KMS-11 (cell line): ENCODE data around the gene NME7.
"Not testable (repeated sequence)": the region's sequence is repeated elsewhere in the genome, so short reads cannot be mapped to it uniquely, and the experiment has no call there.

ENCODE experiments used
- H2AFZ ChIP-seq: fragments of 200-600 bp; sonication (generic); 2 replicates; pipeline ENCODE4 v1.6.1; 2016; ENCODE audit warnings: antibody characterized with exemption, mixed run types, low read depth
- H3K27ac ChIP-seq: fragments of 200-600 bp; sonication (generic); 2 replicates; pipeline ENCODE4 v1.6.1; 2016; ENCODE audit warnings: mild to moderate bottlenecking, mixed run types
- H3K27me3 ChIP-seq: fragments of 200-600 bp; sonication (generic); 2 replicates; pipeline ENCODE4 v1.6.1; 2017; ENCODE audit warnings: mild to moderate bottlenecking, low read depth, mixed run types, moderate library complexity; ENCODE audit not compliant: insufficient read depth
- H3K36me3 ChIP-seq: fragments of 200-600 bp; sonication (generic); 2 replicates; pipeline ENCODE4 v1.6.1; 2017; ENCODE audit warnings: mild to moderate bottlenecking, mixed run types; ENCODE audit not compliant: insufficient read depth
- H3K4me1 ChIP-seq: fragments of 200-600 bp; sonication (generic); 2 replicates; pipeline ENCODE4 v1.6.1; 2016; ENCODE audit warnings: mild to moderate bottlenecking, low read depth, mixed run types; ENCODE audit not compliant: poor library complexity, severe bottlenecking
- H3K4me2 ChIP-seq: fragments of 200-600 bp; sonication (generic); 2 replicates; pipeline ENCODE4 v1.7.0; 2016; ENCODE audit warnings: mild to moderate bottlenecking, mixed run types
- H3K4me3 ChIP-seq: fragments of 200-600 bp; sonication (generic); IDR thresholded peaks from 2 replicates; pipeline ENCODE4 v1.6.1; 2017; ENCODE audit warnings: low read depth, low read length, mixed read lengths; ENCODE audit not compliant: insufficient read depth
- H3K79me2 ChIP-seq: fragments of 200-600 bp; sonication (generic); 2 replicates; pipeline ENCODE4 v1.6.1; 2016; ENCODE audit warnings: low read depth, mixed run types; ENCODE audit not compliant: insufficient read depth
- H3K9ac ChIP-seq: fragments of 200-600 bp; sonication (generic); 2 replicates; pipeline ENCODE4 v1.6.1; 2016; ENCODE audit warnings: mild to moderate bottlenecking, mixed run types
- H4K20me1 ChIP-seq: fragments of 200-600 bp; sonication (generic); 2 replicates; pipeline ENCODE4 v1.6.1; 2016; ENCODE audit warnings: mild to moderate bottlenecking, mixed run types; ENCODE audit not compliant: insufficient read depth
- TF ChIP-seq, protein P1 (sequence below): fragments of 200-600 bp; sonication (generic); conservative IDR thresholded peaks from 2 replicates; pipeline ENCODE4 v1.6.1; 2017; ENCODE audit warnings: low read depth, mild to moderate bottlenecking, antibody characterized with exemption, low read length, moderate library complexity, mixed read lengths

The NME7 gene

DNA sequence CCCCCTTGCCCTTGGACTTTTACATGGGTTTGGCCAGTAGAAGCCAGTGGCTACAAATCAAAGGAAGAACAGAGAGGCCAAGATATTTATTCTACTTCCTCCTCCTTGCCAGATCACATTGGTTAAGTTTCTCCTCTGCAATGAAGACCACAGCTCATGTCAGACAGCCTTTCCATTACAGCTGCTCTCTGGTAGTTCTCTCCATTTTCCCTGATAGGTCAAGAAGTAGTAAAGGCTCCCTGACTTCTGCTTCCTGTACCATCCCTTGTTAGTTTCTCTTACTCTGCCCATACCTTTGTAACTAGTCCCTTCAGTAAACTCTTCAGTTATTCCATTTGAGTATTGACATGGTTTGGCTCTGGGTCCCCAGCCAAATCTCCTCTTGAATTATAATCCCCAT is 27.8 kb downstream of the NME7 start:
- TF ChIP-seq, protein P1, sequence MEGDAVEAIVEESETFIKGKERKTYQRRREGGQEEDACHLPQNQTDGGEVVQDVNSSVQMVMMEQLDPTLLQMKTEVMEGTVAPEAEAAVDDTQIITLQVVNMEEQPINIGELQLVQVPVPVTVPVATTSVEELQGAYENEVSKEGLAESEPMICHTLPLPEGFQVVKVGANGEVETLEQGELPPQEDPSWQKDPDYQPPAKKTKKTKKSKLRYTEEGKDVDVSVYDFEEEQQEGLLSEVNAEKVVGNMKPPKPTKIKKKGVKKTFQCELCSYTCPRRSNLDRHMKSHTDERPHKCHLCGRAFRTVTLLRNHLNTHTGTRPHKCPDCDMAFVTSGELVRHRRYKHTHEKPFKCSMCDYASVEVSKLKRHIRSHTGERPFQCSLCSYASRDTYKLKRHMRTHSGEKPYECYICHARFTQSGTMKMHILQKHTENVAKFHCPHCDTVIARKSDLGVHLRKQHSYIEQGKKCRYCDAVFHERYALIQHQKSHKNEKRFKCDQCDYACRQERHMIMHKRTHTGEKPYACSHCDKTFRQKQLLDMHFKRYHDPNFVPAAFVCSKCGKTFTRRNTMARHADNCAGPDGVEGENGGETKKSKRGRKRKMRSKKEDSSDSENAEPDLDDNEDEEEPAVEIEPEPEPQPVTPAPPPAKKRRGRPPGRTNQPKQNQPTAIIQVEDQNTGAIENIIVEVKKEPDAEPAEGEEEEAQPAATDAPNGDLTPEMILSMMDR = no peak
- H4K20me1 ChIP-seq = no peaks in the 10 kb centered on the region
- H3K36me3 ChIP-seq = no peaks in the 10 kb centered on the region
- no peak overlapping the region for H3K27ac ChIP-seq
- no peak overlapping the region for H3K4me2 ChIP-seq
- no peak overlapping the region for H3K9ac ChIP-seq
- H3K4me3 ChIP-seq = no peak overlapping the region
- no peak overlapping the region for H2AFZ ChIP-seq
- H3K27me3 ChIP-seq = no peaks in the 10 kb centered on the region
- H3K4me1 ChIP-seq = no peaks in the 10 kb centered on the region
- H3K79me2 ChIP-seq = no peaks in the 10 kb centered on the region

- Histone ChIP-seq H3K27me3 (no peaks in the 10 kb centered on the region), H3K36me3 (no peaks in the 10 kb centered on the region), H3K4me2 (no peak overlapping the region), H3K9ac (no peak overlapping the region), H3K4me1 (peaks cover 2% of the 10 kb centered on the region), H3K79me2 (no peaks in the 10 kb centered on the region), H3K4me3 (no peak overlapping the region), H2AFZ (no peak overlapping the region), H4K20me1 (no peaks in the 10 kb centered on the region), H3K27ac (no peak overlapping the region)
- TF ChIP-seq, protein P1 = no peak
Measured at GRCh38 chr1:169338617-169339016, 29.0 kb downstream of the NME7 start.

GRCh38 chr1:169336947-169337715 is 30.5 kb downstream of the NME7 start:
- not testable (repeated sequence) for H3K4me1 ChIP-seq, H2AFZ ChIP-seq, H3K9ac ChIP-seq, H3K4me2 ChIP-seq, H3K79me2 ChIP-seq, H3K27me3 ChIP-seq, H3K4me3 ChIP-seq, H3K27ac ChIP-seq, H3K36me3 ChIP-seq, H4K20me1 ChIP-seq

DNA sequence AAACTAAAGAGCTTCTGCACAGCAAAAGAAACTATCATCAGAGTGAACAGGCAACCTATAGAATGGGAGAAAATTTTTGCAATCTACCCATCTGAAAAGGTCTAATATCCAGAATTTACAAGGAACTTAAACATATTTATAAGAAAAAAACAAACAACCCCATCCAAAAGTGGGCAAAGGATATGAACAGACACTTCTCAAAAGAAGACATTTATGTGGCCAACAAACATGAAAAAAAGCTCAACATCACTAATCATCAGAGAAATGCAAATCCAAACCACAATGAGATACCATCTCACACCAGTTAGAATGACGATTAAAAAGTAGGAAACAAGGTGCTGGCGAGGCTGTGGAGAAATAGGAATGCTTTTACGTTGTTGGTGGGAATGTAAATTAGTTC is 32.9 kb downstream of the NME7 start:
- H2AFZ ChIP-seq, H3K4me1 ChIP-seq, H3K36me3 ChIP-seq, H3K79me2 ChIP-seq, H3K4me3 ChIP-seq, H4K20me1 ChIP-seq, H3K9ac ChIP-seq, H3K27me3 ChIP-seq, H3K27ac ChIP-seq, H3K4me2 ChIP-seq: not testable (repeated sequence)

DNA sequence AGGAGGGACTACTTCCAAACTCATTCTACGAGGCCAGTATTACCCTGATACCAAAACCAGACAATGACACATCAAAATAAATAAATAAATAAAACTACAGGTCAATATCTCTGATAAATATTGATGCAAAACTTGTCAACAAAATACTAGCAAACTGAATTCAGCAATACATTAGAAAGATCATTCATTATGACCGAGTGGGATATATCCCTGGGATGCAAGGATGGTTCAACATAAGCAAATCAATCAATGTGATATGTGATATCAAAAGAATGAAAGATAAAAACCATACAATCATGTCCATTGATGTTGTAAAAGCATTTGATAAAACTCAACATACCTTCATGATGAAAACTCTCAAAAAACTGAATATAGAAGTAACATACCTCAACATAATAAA is 36.7 kb downstream of the NME7 start:
- Histone ChIP-seq H3K4me2 (no peak overlapping the region), H2AFZ (no peak overlapping the region), H3K79me2 (no peaks in the 10 kb centered on the region), H3K4me3 (no peak overlapping the region), H4K20me1 (no peaks in the 10 kb centered on the region), H3K9ac (no peak overlapping the region), H3K4me1 (peaks cover 7% of the 10 kb centered on the region), H3K27me3 (no peaks in the 10 kb centered on the region), H3K27ac (no peak overlapping the region), H3K36me3 (no peaks in the 10 kb centered on the region)
- TF ChIP-seq, protein P1 = no peak
